IMR-90 (cell line): ENCODE data around the gene OR7C1. TPM values are rescaled to one million over a fixed set of nuclear protein-coding genes. Genes with fewer than 3 reads are reported as not detected.

Experiments used
- ATAC-seq: fragments of 200-7000 bp; cut with Tn5 transposase; 2 replicates; pipeline ENCODE4 v1.9.1; 2020; ENCODE audit warnings: low read depth, mild to moderate bottlenecking, moderate library complexity
- BruUV-seq: library from RNA; stranded (reverse); fragments of 400-500 nt; replicated peaks from 2 replicates; lab custom pipeline; 2021; lab: Mats Ljungman, UMichigan
- CTCF ChIA-PET: fragments of 300-600 bp; formaldehyde crosslinking; extraction: SDS; loops from one replicate; lab custom pipeline; 2021; ENCODE audit warnings: antibody characterized with exemption; lab: Yijun Ruan, JAX
- POLR2A ChIA-PET: fragments of 300-600 bp; sonication (Branson Sonifier 250); formaldehyde crosslinking; loops from one replicate; lab custom pipeline; 2022; ENCODE audit warnings: antibody characterized with exemption; ENCODE audit not compliant: unreplicated experiment; lab: Charles Lee
- DNase-seq: peaks from one replicate; pipeline ENCODE4 v3.0.0; 2013
- H2AFZ ChIP-seq: replicated peaks from 2 replicates; pipeline ENCODE3; 2013; ENCODE audit warnings: low read length, mild to moderate bottlenecking; ENCODE audit not compliant: poor library complexity
- H2AK5ac ChIP-seq: 2 replicates; pipeline ENCODE4 v1.6.1; 2013; ENCODE audit warnings: low read depth, low read length, inconsistent platforms
- H2AK9ac ChIP-seq: replicated peaks from 2 replicates; pipeline ENCODE3; 2013; ENCODE audit warnings: mild to moderate bottlenecking, low read depth, low read length, moderate library complexity; ENCODE audit not compliant: poor library complexity
- H2BK120ac ChIP-seq: 2 replicates; pipeline ENCODE4 v1.6.1; 2013; ENCODE audit warnings: low read depth, low read length, inconsistent platforms
- H2BK15ac ChIP-seq: 3 replicates; pipeline ENCODE4 v1.6.1; 2013; ENCODE audit warnings: low read depth, low read length, inconsistent platforms
- H2BK20ac ChIP-seq: 2 replicates; pipeline ENCODE4 v1.6.1; 2013; ENCODE audit warnings: low read depth, mild to moderate bottlenecking, inconsistent platforms, low read length, moderate library complexity
- H2BK5ac ChIP-seq: 2 replicates; pipeline ENCODE4 v1.6.1; 2013; ENCODE audit warnings: mild to moderate bottlenecking, low read depth, low read length, inconsistent platforms; ENCODE audit not compliant: poor library complexity, severe bottlenecking
- H3K14ac ChIP-seq: replicated peaks from 2 replicates; pipeline ENCODE4 v1.6.1; 2013; ENCODE audit warnings: low read depth, low read length, inconsistent platforms
- H3K18ac ChIP-seq: 2 replicates; pipeline ENCODE4 v1.6.1; 2013; ENCODE audit warnings: low read depth, low read length, control low read depth
- H3K23ac ChIP-seq: 2 replicates; pipeline ENCODE4 v1.6.1; 2013; ENCODE audit warnings: low read depth, low read length, inconsistent platforms
- H3K27ac ChIP-seq: 2 replicates; pipeline ENCODE4 v1.5.1; 2013; ENCODE audit warnings: mild to moderate bottlenecking, control low read depth, low read length; ENCODE audit not compliant: insufficient read depth
- H3K27me3 ChIP-seq: 2 replicates; pipeline ENCODE4 v1.6.1; 2013; ENCODE audit warnings: low read length; ENCODE audit not compliant: control insufficient read depth, insufficient read depth
- H3K36me3 ChIP-seq: 2 replicates; pipeline ENCODE4 v1.6.1; 2013; ENCODE audit warnings: low read length, mixed read lengths; ENCODE audit not compliant: control insufficient read depth, insufficient read depth
- H3K4ac ChIP-seq: 2 replicates; pipeline ENCODE4 v1.6.1; 2013; ENCODE audit warnings: low read depth, low read length, inconsistent platforms
- H3K4me1 ChIP-seq: 2 replicates; pipeline ENCODE4 v1.6.1; 2013; ENCODE audit warnings: low read length, mixed read lengths; ENCODE audit not compliant: control insufficient read depth, insufficient read depth
- H3K4me2 ChIP-seq: 2 replicates; pipeline ENCODE4 v1.6.1; 2013; ENCODE audit warnings: low read depth, mild to moderate bottlenecking, control low read depth, low read length, moderate library complexity
- H3K4me3 ChIP-seq: 2 replicates; pipeline ENCODE4 v1.5.1; 2013; ENCODE audit warnings: low read depth, mild to moderate bottlenecking, control low read depth, low read length, moderate library complexity; ENCODE audit not compliant: insufficient read depth
- H3K56ac ChIP-seq: 2 replicates; pipeline ENCODE4 v1.6.1; 2013; ENCODE audit warnings: low read length, inconsistent platforms; ENCODE audit not compliant: insufficient read depth; ENCODE audit errors: extremely low read depth
- H3K79me1 ChIP-seq, 2 experiments: 2 replicates each; pipeline ENCODE4 v1.6.1; 2013; ENCODE audit warnings: low read length in 2 of 2, inconsistent platforms in 1 of 2, low read depth in 1 of 2
- H3K9ac ChIP-seq: 2 replicates; pipeline ENCODE4 v1.6.1; 2013; ENCODE audit warnings: low read depth, low read length, control low read depth
- H3K9me1 ChIP-seq: 2 replicates; pipeline ENCODE4 v1.6.1; 2013; ENCODE audit warnings: low read length, inconsistent platforms; ENCODE audit not compliant: insufficient read depth
- H3K9me3 ChIP-seq: 2 replicates; pipeline ENCODE4 v1.6.1; 2013; ENCODE audit warnings: low read length; ENCODE audit not compliant: control insufficient read depth, insufficient read depth
- H4K20me1 ChIP-seq: 2 replicates; pipeline ENCODE4 v1.6.1; 2013; ENCODE audit warnings: low read length, inconsistent platforms; ENCODE audit not compliant: insufficient read depth
- H4K5ac ChIP-seq: 2 replicates; pipeline ENCODE4 v1.6.1; 2013; ENCODE audit warnings: mild to moderate bottlenecking, low read depth, low read length, control low read depth
- H4K8ac ChIP-seq, 2 experiments: 2 replicates each; pipeline ENCODE4 v1.6.1; 2013; ENCODE audit warnings: low read depth in 2 of 2, low read length in 2 of 2, control low read depth in 1 of 2, inconsistent platforms in 1 of 2
- H4K91ac ChIP-seq: 2 replicates; pipeline ENCODE4 v1.6.1; 2013; ENCODE audit warnings: low read depth, low read length, inconsistent platforms; ENCODE audit not compliant: insufficient read depth
- MXI1 ChIP-seq: IDR thresholded peaks from 2 replicates; pipeline ENCODE4 v1.6.1; 2012; ENCODE audit warnings: low read depth, mild to moderate bottlenecking, low read length, moderate library complexity, borderline replicate concordance
- RFX5 ChIP-seq: IDR thresholded peaks from 2 replicates; pipeline ENCODE4 v1.8.0; 2012; ENCODE audit warnings: low read depth, mild to moderate bottlenecking, low read length, moderate library complexity
- WGBS, 2 experiments: methylation state at CpG; one replicate each; pipeline versions ENCODE4 v1.1.5 to v1.1.7; 2013; ENCODE audit warnings: missing lambda C conversion rate in 2 of 2; ENCODE audit not compliant: insufficient read length in 1 of 2; ENCODE audit errors: extremely low coverage in 2 of 2; 5-methylcytosine and 5-hydroxymethylcytosine counted together
- dilution Hi-C: fragments of 300-500 bp; cut with HindIII; formaldehyde crosslinking; loops from one replicate; pipeline ENCODE4 v1.14.3; 2018; ENCODE audit warnings: low sequenced_read_pairs; ENCODE audit not compliant: unreplicated experiment
- in situ Hi-C: fragments of 300-500 bp; cut with MboI; formaldehyde crosslinking; loops from 3 replicates; pipeline ENCODE4 v1.14.3; 2019; ENCODE audit warnings: low sequenced_read_pairs, inconsistent platforms, mixed read lengths
- intact Hi-C: fragments of 100-400 bp; cut with micrococcal nuclease; formaldehyde crosslinking; loops from 2 replicates; pipeline ENCODE4 v1.10.0; 2022
- polyA plus RNA-seq, 3 experiments: library from polyadenylated mRNA; depleted of rRNA; stranded (reverse); fragments of >200 nt; gene quantifications; 2 replicates each; pipeline ENCODE4 v1.2.3, GENCODE V29; 2012; ENCODE audit warnings: low replicate concordance in 1 of 3
- total RNA-seq: library from RNA; depleted of rRNA; stranded (reverse); fragments of >200 nt; gene quantifications from 2 replicates; pipeline ENCODE4 v1.2.3, GENCODE V29; 2012
- TF ChIP-seq, protein P1 (sequence below): conservative IDR thresholded peaks from 2 replicates; pipeline ENCODE4 v1.5.1; 2012; ENCODE audit warnings: mild to moderate bottlenecking, low read depth, low read length, improper control_type of control experiment

OR7C1 gene
- total and polyA plus RNA-seq, 2 of the 4 experiments (the other 2 are of a cell fraction): not detected

DNA sequence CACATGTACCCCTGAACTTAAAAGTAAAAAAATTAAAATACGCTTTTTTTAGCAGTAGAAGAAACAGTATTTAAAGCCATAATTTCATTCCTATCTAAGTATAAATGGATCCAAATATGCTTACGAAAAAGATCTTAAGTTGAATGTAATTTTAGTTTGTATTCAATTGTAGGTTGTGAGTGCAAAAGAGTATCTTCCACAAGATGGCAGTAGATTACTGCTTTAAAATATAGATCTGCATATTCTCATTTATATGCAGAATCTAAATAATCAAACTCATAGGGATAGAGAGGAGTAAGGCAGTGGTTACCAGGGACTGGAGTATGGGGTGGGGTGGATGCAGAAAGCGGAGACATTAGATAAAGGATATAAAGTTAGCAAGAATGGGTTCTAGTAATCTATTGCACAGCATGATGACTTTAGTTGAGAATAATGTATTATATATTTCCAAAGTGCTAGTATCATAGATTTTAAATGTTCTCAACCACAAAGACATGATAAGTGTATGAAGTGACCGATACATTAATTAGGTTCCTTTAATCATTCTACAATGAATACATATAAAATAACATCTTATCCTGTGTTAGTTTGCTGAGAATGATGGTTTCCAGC lies 36.7 kb upstream of the OR7C1 start:
- ChIA-PET POLR2A (no interaction called here), CTCF (no interaction called here)
- no peak overlapping the region for H3K9ac ChIP-seq
- no peak overlapping the region for H3K4me2 ChIP-seq
- no peaks in the 10 kb centered on the region for H3K9me3 ChIP-seq
- H4K8ac ChIP-seq: no peak overlapping the region
- H3K27me3 ChIP-seq: no peaks in the 10 kb centered on the region
- WGBS, 2 experiments: no CpG with 5 or more reads among the region's 4 CpGs
- intact Hi-C loops (no loop called here), in situ Hi-C loops (no loop called here), dilution Hi-C loops (no loop called here)
- no peaks in the 10 kb centered on the region for H3K4me1 ChIP-seq
- no TSS peak for BruUV-seq
- H4K20me1 ChIP-seq: no peaks in the 10 kb centered on the region
- H3K14ac ChIP-seq: no peak overlapping the region
- no peak overlapping the region for H2BK120ac ChIP-seq
- H3K4me3 ChIP-seq: no peak overlapping the region
- DNase-seq: peak; percentile 11
- no peak overlapping the region for H2AFZ ChIP-seq
- no peak overlapping the region for H3K4ac ChIP-seq
- H3K36me3 ChIP-seq: no peaks in the 10 kb centered on the region
- H2AK5ac ChIP-seq: no peak overlapping the region
- H3K23ac ChIP-seq: no peak overlapping the region
- H2AK9ac ChIP-seq: no peak overlapping the region
- no peak overlapping the region for H3K56ac ChIP-seq
- H3K27ac ChIP-seq: no peak overlapping the region
- H2BK15ac ChIP-seq: no peak overlapping the region
- H4K5ac ChIP-seq: no peak overlapping the region
- no peaks in the 10 kb centered on the region for H3K79me1 ChIP-seq
- ATAC-seq: peak; percentile 59
- no peak overlapping the region for H4K91ac ChIP-seq
- H2BK20ac ChIP-seq: no peak overlapping the region
- no peak overlapping the region for H2BK5ac ChIP-seq
- no peaks in the 10 kb centered on the region for H3K9me1 ChIP-seq
- TF ChIP-seq, protein P1, sequence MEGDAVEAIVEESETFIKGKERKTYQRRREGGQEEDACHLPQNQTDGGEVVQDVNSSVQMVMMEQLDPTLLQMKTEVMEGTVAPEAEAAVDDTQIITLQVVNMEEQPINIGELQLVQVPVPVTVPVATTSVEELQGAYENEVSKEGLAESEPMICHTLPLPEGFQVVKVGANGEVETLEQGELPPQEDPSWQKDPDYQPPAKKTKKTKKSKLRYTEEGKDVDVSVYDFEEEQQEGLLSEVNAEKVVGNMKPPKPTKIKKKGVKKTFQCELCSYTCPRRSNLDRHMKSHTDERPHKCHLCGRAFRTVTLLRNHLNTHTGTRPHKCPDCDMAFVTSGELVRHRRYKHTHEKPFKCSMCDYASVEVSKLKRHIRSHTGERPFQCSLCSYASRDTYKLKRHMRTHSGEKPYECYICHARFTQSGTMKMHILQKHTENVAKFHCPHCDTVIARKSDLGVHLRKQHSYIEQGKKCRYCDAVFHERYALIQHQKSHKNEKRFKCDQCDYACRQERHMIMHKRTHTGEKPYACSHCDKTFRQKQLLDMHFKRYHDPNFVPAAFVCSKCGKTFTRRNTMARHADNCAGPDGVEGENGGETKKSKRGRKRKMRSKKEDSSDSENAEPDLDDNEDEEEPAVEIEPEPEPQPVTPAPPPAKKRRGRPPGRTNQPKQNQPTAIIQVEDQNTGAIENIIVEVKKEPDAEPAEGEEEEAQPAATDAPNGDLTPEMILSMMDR: peak; percentile 44
- TF ChIP-seq MXI1: no peak
- TF ChIP-seq RFX5: no peak
- H3K18ac ChIP-seq: no peak overlapping the region
